ENCODE data around the gene NHLRC4. TPM values are rescaled to one million over a fixed set of nuclear protein-coding genes. Genes with fewer than 3 reads are reported as not detected.

Gene NHLRC4
- total and polyA plus RNA-seq, 2 of the 13 experiments (the other 11 are each of a cell fraction or from before 2014, with no cell fraction given): 0.40 to 0.59 TPM

DNA sequence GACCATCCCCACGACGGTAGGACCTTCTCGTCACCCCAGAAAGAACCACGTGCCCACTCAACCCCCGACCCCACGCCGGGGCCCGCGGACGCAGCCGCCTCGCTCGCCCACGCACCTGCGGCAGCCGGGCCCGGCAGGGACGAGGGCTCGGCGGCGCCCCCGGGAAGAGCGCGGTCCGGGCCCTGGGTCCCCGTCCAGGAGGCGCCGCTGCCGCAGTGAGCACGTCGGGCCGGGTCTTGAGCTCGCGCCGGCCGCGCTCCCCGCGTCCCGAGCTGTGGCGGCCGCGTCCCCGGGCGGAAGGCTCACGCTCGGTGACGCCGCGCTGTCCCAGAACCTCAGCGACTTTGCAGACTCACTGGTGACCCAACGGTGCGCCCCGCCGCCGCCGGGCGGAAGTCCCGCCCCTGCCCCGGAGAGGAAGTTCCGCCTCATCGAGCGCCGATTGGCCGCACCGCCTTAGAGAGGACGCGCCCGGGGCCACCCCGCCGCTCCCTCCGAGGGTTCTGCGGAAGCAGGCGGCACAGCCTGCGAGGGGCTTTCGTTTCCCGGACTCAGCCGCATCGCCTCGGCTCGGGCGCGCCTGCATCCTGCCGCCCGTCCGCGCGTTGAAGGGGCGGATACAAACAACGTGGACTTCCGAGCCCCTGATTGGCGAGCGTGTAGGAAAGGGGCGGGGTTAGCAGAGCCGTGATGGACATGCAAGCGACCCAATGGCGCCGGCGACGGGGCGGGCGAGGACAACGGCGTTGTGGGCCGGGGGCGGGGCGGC, 22.3 kb downstream of the NHLRC4 start (continued):
- peak; percentile 55; the same call in 1 of the 2 replicates for TF ChIP-seq NRL (CRISPR knock-in tag; IDR thresholded peaks at IDR 0.05; ENCODE audit: borderline replicate concordance)
- TF ChIP-seq ZNF124 (CRISPR knock-in tag; IDR thresholded peaks at IDR 0.05): 0 out of 2 replicates have a peak, but pooled peaks have one; percentile 65
- TF ChIP-seq SOX13 (IDR thresholded peaks at IDR 0.05): no peak
- 0 out of 4 replicates have a peak, but pooled peaks of 1 of the 2 experiments have one; percentile 7 for TF ChIP-seq SOX13 (CRISPR knock-in tag; conservative IDR thresholded peaks at IDR 0.05 in 1 of 2, IDR thresholded peaks at IDR 0.05 in 1 of 2)
- TF ChIP-seq MEIS1 (CRISPR knock-in tag; IDR thresholded peaks at IDR 0.05; ENCODE audit: borderline replicate concordance): 0 out of 2 replicates have a peak, but pooled peaks have one; percentile 72
- TF ChIP-seq TCF7 (IDR thresholded peaks at IDR 0.05; ENCODE audit: low read depth): no peak
- TF ChIP-seq ZBTB8A (CRISPR knock-in tag; IDR thresholded peaks at IDR 0.05; ENCODE audit: borderline replicate concordance, low read depth): no peak
- TF ChIP-seq ZNF564 (CRISPR knock-in tag; IDR thresholded peaks at IDR 0.05): peak; percentile 67; the same call in 1 of the 2 replicates
- TF ChIP-seq ZNF891 (CRISPR knock-in tag; IDR thresholded peaks at IDR 0.05): peak; percentile 5; the same call in 1 of the 2 replicates
- no peak for TF ChIP-seq ZBTB20 (CRISPR knock-in tag; IDR thresholded peaks at IDR 0.05; ENCODE audit: borderline replicate concordance, low read depth)
- TF ChIP-seq ZNF773 (CRISPR knock-in tag; IDR thresholded peaks at IDR 0.05; ENCODE audit: borderline replicate concordance): no peak
- TF ChIP-seq FOXP1 (IDR thresholded peaks at IDR 0.05): no peak
- no peak for TF ChIP-seq FOXP1 (CRISPR knock-in tag; IDR thresholded peaks at IDR 0.05)
- TF ChIP-seq CBFB (CRISPR knock-in tag; IDR thresholded peaks at IDR 0.05): peak; percentile 14; the same call in 1 of the 2 replicates
- TF ChIP-seq ARHGAP35 (CRISPR knock-in tag; IDR thresholded peaks at IDR 0.05; ENCODE audit: borderline replicate concordance): peak; percentile 51; the same call in 1 of the 2 replicates
- TF ChIP-seq POLR2AphosphoS2 (IDR thresholded peaks at IDR 0.05; ENCODE audit: low read depth, low read length): peak; percentile 45; the same call in 1 of the 2 replicates
- no peak for TF ChIP-seq LCORL (IDR thresholded peaks at IDR 0.05)
- TF ChIP-seq LCORL (CRISPR knock-in tag; IDR thresholded peaks at IDR 0.05): 0 out of 2 replicates have a peak, but pooled peaks have one; percentile 27
- peak; percentile 42; the same call in 1 of the 2 replicates for TF ChIP-seq PHF20 (CRISPR knock-in tag; IDR thresholded peaks at IDR 0.05)
- no peak for TF ChIP-seq SYNCRIP (IDR thresholded peaks at IDR 0.05; ENCODE audit: insufficient read depth, low read depth, low read length)
- peak; percentile 30; the same call in 1 of the 2 replicates for TF ChIP-seq ZNF205 (CRISPR knock-in tag; IDR thresholded peaks at IDR 0.05)
- 0 out of 2 replicates have a peak, but pooled peaks have one; percentile 48 for TF ChIP-seq ZNF484 (CRISPR knock-in tag; IDR thresholded peaks at IDR 0.05; ENCODE audit: borderline replicate concordance, low read depth)
- peak; percentile 61; the same call in 1 of the 2 replicates for TF ChIP-seq ZSCAN21 (CRISPR knock-in tag; IDR thresholded peaks at IDR 0.05; ENCODE audit: borderline replicate concordance)
- TF ChIP-seq NFYC (CRISPR knock-in tag; IDR thresholded peaks at IDR 0.05): peak; percentile 72
- TF ChIP-seq MTERF4 (CRISPR knock-in tag; IDR thresholded peaks at IDR 0.05): 0 out of 2 replicates have a peak, but pooled peaks have one; percentile 16
- no peak for TF ChIP-seq NCOR1 (IDR thresholded peaks at IDR 0.05; ENCODE audit: borderline replicate concordance, low read length)
- TF ChIP-seq CAMTA2 (CRISPR knock-in tag; IDR thresholded peaks at IDR 0.05; ENCODE audit: borderline replicate concordance): peak; percentile 98
- TF ChIP-seq, protein P1, sequence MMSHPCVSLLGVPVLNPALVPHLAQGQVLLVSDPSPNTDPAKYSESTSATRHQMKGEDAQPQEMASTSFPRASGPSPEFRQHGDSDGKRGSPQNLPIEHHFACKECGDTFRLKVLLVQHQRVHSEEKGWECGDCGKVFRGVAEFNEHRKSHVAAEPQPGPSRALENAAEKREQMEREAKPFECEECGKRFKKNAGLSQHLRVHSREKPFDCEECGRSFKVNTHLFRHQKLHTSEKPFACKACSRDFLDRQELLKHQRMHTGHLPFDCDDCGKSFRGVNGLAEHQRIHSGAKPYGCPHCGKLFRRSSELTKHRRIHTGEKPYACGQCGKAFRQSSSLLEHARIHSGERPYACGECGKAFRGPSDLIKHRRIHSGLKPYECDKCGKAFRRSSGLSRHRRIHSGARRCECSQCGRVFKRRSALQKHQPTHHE (CRISPR knock-in tag; IDR thresholded peaks at IDR 0.05; ENCODE audit: borderline replicate concordance): peak; percentile 61; the same call in 1 of the 2 replicates
- TF ChIP-seq DRAP1 (CRISPR knock-in tag; IDR thresholded peaks at IDR 0.05): peak; percentile 42; the same call in 1 of the 2 replicates
